Hematopoietic multipotent progenitor cell treated with erythropoietin and hydrocortisone succinate and interleukin-3 and kit ligand, for 4 days (in vitro differentiated cells): ENCODE results near the gene ETFB.

Source experiments
- DNase-seq: peaks from one replicate; pipeline ENCODE4 v3.0.0-alpha.2; 2015

The ETFB gene

GRCh38 chr19:51351266-51351990, 14.8 kb downstream of the ETFB start:
- DNase-seq, result no peak

DNA sequence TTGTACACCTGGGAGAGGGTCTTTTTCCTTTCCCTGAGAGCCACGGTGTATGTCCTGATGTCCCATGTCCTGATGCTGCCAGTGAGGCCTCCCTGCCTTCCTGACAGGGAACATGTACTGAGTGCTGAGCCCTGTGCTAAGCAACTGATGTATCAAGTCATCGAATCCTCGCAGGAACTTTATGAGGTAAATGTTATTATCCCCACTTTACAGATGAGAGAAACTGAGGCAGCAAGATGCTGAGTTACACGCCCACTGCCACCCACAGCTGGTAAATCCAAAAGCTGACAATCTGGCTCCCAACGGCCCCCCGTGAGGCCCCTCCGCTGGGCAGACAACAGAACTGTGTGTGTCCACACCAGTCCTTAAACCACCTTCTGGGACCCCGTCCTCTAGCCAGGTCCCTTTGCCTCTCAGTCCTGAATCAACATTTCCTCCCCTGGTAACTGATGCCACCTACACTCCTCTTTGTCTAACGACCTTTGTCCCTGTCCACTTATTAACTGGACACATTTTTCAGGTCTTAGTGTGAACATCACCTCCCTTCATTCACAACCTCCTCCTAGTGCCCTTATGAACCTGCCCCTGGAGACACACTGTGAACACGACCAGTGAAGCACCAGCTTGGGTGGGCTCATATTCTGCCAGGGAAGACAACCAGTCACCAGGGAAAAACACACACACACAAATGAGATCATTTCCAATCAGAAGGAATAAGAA, 18.8 kb downstream of the ETFB start:
- no peak for DNase-seq

GRCh38 chr19:51346742-51347141, 19.4 kb downstream of the ETFB start:
- no peak for DNase-seq

- no peak for DNase-seq
Observed at GRCh38 chr19:51345076-51345620, 21.0 kb downstream of the ETFB start.

- DNase-seq, result peak; percentile 7
Observed at GRCh38 chr19:51342631-51343569, 23.3 kb downstream of the ETFB start.

DNA sequence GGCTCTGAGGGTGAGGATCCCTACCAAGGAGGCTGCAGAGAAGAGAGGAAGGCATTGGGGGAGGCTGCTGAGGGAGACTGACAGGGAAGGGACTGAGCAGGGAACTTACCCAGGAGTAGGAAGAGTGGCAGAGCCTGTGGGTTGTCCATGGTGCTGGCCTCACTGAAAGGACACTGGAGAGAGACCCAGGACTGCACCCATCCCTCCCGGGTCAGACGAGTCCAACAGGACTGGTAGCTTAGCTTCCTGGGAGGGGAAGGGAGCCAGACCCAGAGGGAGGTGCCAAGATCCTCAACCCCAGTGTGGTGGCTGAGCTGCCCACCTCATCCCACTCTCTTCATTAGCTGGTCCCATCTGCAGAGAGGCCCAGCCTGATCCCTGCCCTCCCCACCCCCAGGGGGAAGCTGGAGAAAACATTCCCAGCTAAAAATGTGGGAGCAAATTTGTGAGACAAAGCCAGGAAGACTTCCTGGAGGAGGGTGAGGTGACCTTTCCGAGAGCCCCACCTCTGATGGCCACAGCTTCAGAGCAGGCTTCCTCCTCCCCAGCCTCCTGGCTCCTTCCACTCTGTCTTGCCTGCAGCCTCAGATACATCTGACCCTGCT, 24.1 kb downstream of the ETFB start, which contains the start of gene VSIG10L:
Gene VSIG10L (minus strand): TSS at position 164 of the 605 bp plus-strand sequence. CDS start 15 bp downstream, at position 149.
- no peak for DNase-seq

GRCh38 chr19:51341066-51341465, 25.1 kb downstream of the ETFB start:
- no peak for DNase-seq

GRCh38 chr19:51339687-51340656, 26.2 kb downstream of the ETFB start:
- peak; percentile 99 for DNase-seq

DNA sequence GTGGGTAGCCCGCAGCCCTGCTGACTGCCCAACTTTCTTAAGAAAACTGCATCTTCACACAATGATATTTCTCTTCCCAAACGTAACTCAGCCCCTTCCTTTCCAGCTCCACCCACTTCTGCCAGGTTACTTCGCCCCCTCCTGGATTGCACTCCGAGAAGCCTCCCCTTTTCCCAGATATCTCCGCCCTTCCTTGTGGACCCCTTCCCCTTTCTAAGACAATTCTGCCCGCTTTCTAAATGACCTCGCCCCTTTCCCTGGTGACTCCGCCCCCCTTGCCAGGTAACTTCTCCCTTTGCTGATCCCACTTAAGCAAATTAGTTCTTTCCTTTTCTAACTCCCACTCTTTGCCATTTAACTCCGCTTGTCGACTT, 26.9 kb downstream of the ETFB start:
- DNase-seq, result no peak

GRCh38 chr19:51338563-51339312, 27.4 kb downstream of the ETFB start:
- DNase-seq, result peak; percentile 92

DNA sequence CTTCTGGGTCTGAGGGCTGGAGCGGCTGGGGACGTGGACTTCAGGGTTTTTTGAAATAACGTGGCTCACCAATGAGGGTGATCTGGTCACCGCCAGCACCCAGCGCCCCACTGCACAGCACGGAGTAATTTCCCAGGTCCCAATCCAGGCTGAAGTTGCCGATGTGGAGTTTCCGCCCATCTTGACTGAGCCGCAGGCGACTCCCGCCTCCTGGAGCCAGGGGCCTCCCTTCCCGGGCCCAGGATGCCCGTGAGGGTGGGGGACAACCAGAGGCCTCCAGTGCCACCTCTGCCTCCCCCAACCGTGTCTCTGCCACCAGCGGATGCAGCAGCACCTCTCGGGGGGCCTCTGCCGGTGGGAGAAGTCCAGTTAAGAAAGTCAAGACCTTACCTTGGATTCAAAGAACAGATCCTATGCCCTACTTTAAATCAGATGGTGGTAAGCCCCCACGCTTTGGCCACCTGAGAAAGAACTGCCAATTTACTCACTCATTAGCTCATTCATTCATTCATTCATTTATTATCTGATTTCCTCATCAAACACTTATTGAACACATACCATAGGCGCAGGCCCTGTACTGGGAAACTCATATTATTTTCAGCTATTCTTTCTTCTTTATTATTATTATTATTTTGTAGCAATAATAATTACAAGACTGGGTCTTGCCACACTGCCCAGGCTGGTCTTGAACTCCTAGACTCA, 28.2 kb downstream of the ETFB start:
- DNase-seq, result no peak

DNA sequence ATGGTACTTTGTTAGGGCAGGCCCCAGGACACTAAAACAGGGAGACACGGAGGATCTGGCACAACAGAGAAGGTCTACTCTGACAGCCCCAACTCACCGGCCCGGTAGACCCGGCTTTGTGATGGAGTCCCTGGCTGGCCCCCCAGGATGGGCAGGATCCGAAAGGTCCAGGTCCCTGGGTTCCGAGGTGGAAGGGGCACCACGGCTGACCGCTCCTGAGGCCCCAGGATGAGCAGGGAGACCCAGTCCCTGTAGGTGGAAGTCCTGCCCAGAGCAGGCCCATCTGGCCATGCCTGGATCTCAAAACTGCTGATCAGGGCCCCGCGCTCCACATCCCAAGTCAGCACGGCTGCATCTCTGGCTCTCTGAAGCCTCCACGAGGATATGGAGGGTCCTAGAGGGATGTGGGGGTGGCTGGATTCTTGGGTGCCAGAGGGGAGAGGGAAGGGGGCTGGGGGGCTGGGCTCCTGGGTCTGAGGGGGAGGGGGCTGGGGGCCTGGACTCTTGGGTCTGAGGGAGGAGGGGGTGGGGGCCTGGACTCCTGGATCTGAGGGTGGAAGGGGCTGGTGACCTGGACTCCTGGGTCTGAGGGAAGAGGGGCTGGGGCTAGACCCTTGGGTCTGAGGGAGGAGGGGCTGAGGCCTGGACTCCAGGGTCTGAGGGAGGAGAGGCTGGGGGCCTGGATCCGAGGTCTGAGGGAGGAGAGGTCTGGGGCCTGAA, 28.9 kb downstream of the ETFB start:
- no peak for DNase-seq

DNA sequence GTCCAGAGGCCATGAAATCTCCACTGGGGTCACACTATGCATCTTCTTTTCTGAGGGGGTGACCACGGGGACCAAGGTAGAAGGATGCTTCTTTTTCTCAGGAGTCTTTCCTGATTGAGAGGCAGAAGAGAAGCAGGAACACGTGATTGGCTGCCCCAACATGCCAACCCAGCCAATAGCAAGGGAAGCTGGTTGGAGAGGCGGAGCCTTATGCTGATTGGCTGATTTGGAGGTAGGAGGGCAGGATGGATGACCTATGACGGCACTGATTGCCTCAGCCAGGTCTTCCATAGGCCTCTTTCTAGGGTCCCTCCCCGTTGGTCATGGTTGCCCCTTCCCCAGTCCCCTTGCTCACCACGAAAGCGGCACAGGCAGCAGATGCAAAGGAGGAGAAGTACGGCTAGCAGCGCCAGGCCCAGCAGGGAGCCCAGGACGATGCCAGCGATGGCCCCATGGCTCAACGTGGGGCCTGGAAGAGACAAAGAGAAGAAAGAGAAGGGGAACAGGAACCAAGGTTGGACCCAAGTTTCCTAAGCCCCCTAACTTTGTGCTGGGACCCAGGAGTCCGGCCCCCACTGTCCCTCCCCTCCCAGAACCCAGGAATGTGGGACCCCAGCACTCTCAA, 32.2 kb downstream of the ETFB start:
- DNase-seq, result peak; percentile 32

DNA sequence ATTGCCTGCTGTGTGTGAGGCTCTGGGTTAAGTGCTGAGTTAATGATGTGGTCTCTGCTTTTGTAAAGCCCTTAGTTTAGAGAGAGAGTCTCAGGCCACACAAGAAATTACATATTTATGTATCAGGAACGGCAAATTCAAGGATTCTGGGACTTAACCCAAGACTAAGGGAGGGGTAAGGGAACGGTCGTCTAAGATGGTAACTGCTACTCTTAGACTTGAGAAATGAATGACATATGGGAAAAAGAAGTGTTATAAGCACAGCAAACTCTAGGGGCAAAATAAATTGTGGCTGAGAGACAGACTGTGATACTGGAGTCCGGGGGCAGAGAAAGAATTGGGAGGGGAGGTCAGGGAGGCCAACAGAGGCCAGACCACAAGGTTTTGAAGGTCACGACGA, 34.5 kb downstream of the ETFB start:
- no peak for DNase-seq

- DNase-seq, result no peak
Observed at GRCh38 chr19:51331193-51331592, 35.0 kb downstream of the ETFB start.

GRCh38 chr19:51330366-51330765, 35.8 kb downstream of the ETFB start:
- no peak for DNase-seq

GRCh38 chr19:51329411-51329810, 36.8 kb downstream of the ETFB start:
- DNase-seq, result no peak
